ENCODE measurements around the gene GLB1L3. TPM values are rescaled to one million over a fixed set of nuclear protein-coding genes. Genes with fewer than 3 reads are reported as not detected.

GLB1L3 gene
- total and polyA plus RNA-seq, 2 of the 4 experiments (the other 2 are of a cell fraction) = not detected

DNA sequence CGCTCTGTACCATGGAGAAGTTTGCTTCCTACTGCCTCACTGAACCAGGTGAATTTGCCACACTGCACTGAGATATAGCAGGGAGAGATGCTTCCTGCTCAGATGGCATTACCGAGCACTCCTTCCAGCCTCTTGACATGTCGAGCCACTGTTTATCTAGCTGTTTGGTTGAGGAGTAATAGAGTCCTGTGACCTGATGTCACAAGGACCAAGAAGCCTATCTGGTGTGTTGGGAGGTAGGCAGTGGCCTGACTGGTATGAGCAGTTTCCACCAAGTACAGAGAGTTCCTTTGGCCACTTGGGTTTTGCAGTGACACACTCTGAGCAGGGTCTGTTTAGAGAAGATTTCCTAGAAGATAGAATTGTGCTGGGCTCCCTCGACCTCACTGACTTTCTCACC is 17.6 kb upstream of the GLB1L3 start:
- intact Hi-C loops (cut with micrococcal nuclease) = loop anchor here (10.0 kb wide), 1 partner anchor 214 kb away; no protein-coding TSS in a partner anchor
- Histone ChIP-seq H3K79me1 (ENCODE audit: low read depth in 1 of 2, low read length in 2 of 2) (peaks cover 5 to 11% of the 10 kb centered on the region in 2 experiments; a peak in 2 of 4 replicates), H3K36me3 (ENCODE audit: control insufficient read depth, insufficient read depth, low read length) (peaks cover 42% of the 10 kb centered on the region), H3K9me3 (ENCODE audit: control insufficient read depth, insufficient read depth, low read length) (no peaks in the 10 kb centered on the region), H3K14ac (replicated peaks; ENCODE audit: low read depth, low read length) (no peak overlapping the region), H3K4me1 (ENCODE audit: control insufficient read depth, insufficient read depth, low read length) (no peaks in the 10 kb centered on the region), H2AK5ac (ENCODE audit: low read depth, low read length) (no peak overlapping the region), H4K5ac (ENCODE audit: low read depth, low read length) (no peak overlapping the region), H2BK20ac (ENCODE audit: low read depth, low read length) (no peak overlapping the region), H4K8ac (ENCODE audit: low read depth in 2 of 2, low read length in 2 of 2) (no peak overlapping the region), H2AK9ac (replicated peaks; ENCODE audit: low read depth, low read length, poor library complexity) (no peak overlapping the region), H3K18ac (ENCODE audit: low read depth, low read length) (no peak overlapping the region), H3K23ac (ENCODE audit: low read depth, low read length) (no peak overlapping the region), H3K56ac (ENCODE audit: extremely low read depth, insufficient read depth, low read length) (no peak overlapping the region), H3K27ac (ENCODE audit: insufficient read depth, low read length) (no peak overlapping the region), H4K91ac (ENCODE audit: insufficient read depth, low read depth, low read length) (no peak overlapping the region), H3K9ac (ENCODE audit: low read depth, low read length) (no peak overlapping the region), H2BK15ac (ENCODE audit: low read depth, low read length) (no peak overlapping the region), H3K9me1 (ENCODE audit: insufficient read depth, low read length) (no peaks in the 10 kb centered on the region; the same call in 1 of the 2 replicates), H2AFZ (replicated peaks; ENCODE audit: low read length, poor library complexity) (no peak overlapping the region), H3K4me3 (ENCODE audit: insufficient read depth, low read depth, low read length) (no peak overlapping the region), H3K4me2 (ENCODE audit: low read depth, low read length) (no peak overlapping the region), H3K4ac (ENCODE audit: low read depth, low read length) (no peak overlapping the region), H2BK5ac (ENCODE audit: low read depth, low read length, poor library complexity, severe bottlenecking) (no peak overlapping the region), H3K27me3 (ENCODE audit: control insufficient read depth, insufficient read depth, low read length) (no peaks in the 10 kb centered on the region), H4K20me1 (ENCODE audit: insufficient read depth, low read length) (no peaks in the 10 kb centered on the region; the same call in 1 of the 2 replicates), H2BK120ac (ENCODE audit: low read depth, low read length) (no peak overlapping the region)
- dilution Hi-C loops (cut with HindIII; ENCODE audit: low sequenced_read_pairs, unreplicated experiment) = no loop called here
- BruUV-seq (replicated peaks) = no TSS peak
- CTCF ChIA-PET = no interaction called here
- WGBS, 2 experiments (ENCODE audit: extremely low coverage in 2 of 2, insufficient read length in 1 of 2) = no CpG with 5 or more reads among the region's 4 CpGs
- TF ChIP-seq BHLHE40 (IDR thresholded peaks at IDR 0.05; ENCODE audit: low read depth, low read length) (no peak), RAD21 (IDR thresholded peaks at IDR 0.05; ENCODE audit: low read length) (no peak), SMC3 (IDR thresholded peaks at IDR 0.05; ENCODE audit: low read depth, low read length) (no peak), MAFK (IDR thresholded peaks at IDR 0.05; ENCODE audit: low read depth, low read length) (no peak), RCOR1 (IDR thresholded peaks at IDR 0.05; ENCODE audit: insufficient replicate concordance, low read length) (no peak), POLR2A (IDR thresholded peaks at IDR 0.05; ENCODE audit: low read depth, low read length) (no peak), MAZ (IDR thresholded peaks at IDR 0.05; ENCODE audit: borderline replicate concordance, low read depth, low read length) (no peak), RFX5 (IDR thresholded peaks at IDR 0.05; ENCODE audit: low read depth, low read length) (no peak), CHD1 (IDR thresholded peaks at IDR 0.05; ENCODE audit: low read depth, low read length) (no peak), NFE2L2 (IDR thresholded peaks at IDR 0.05; ENCODE audit: low read depth, low read length) (no peak)
- TF ChIP-seq, protein P1, sequence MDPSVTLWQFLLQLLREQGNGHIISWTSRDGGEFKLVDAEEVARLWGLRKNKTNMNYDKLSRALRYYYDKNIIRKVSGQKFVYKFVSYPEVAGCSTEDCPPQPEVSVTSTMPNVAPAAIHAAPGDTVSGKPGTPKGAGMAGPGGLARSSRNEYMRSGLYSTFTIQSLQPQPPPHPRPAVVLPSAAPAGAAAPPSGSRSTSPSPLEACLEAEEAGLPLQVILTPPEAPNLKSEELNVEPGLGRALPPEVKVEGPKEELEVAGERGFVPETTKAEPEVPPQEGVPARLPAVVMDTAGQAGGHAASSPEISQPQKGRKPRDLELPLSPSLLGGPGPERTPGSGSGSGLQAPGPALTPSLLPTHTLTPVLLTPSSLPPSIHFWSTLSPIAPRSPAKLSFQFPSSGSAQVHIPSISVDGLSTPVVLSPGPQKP (IDR thresholded peaks at IDR 0.05; ENCODE audit: borderline replicate concordance, low read depth, low read length) = no peak
- TF ChIP-seq, protein P2, sequence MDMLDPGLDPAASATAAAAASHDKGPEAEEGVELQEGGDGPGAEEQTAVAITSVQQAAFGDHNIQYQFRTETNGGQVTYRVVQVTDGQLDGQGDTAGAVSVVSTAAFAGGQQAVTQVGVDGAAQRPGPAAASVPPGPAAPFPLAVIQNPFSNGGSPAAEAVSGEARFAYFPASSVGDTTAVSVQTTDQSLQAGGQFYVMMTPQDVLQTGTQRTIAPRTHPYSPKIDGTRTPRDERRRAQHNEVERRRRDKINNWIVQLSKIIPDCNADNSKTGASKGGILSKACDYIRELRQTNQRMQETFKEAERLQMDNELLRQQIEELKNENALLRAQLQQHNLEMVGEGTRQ (IDR thresholded peaks at IDR 0.05; ENCODE audit: low read depth, low read length) = no peak
- DNase-seq = no peak
- POLR2A ChIA-PET (ENCODE audit: unreplicated experiment) = no interaction called here
- ATAC-seq (ENCODE audit: low read depth) = no peak
- in situ Hi-C loops (cut with MboI; ENCODE audit: low sequenced_read_pairs) = loop anchor here (10.0 kb wide), 1 partner anchor 214 kb away; no protein-coding TSS in a partner anchor

Data from IMR-90 (cell line).